SK-N-SH (cell line): ENCODE measurements around the gene OCIAD1.

Source experiments
- EP300 ChIP-seq, 2 experiments: IDR thresholded peaks; 2 replicates each; pipeline versions ENCODE4 v1.4.0 to v1.6.1; 2012; ENCODE audit warnings: borderline replicate concordance in 1 of 2, low read depth in 1 of 2, low read length in 1 of 2
- RFX5 ChIP-seq: IDR thresholded peaks from 2 replicates; pipeline ENCODE4 v1.6.1; 2012; ENCODE audit warnings: mild to moderate bottlenecking, improper control_type of control experiment, low read length
- TF ChIP-seq, protein P1 (sequence below): fragments of 150-350 bp; IDR thresholded peaks from 2 replicates; pipeline ENCODE4 v1.6.1; 2016; ENCODE audit warnings: mild to moderate bottlenecking, low read depth, low read length
- TF ChIP-seq, protein P2 (sequence below): fragments of 200-600 bp; sonication (generic); IDR thresholded peaks from 2 replicates; pipeline ENCODE4 v1.6.1; 2017; ENCODE audit warnings: antibody characterized with exemption, mild to moderate bottlenecking, moderate library complexity

DNA sequence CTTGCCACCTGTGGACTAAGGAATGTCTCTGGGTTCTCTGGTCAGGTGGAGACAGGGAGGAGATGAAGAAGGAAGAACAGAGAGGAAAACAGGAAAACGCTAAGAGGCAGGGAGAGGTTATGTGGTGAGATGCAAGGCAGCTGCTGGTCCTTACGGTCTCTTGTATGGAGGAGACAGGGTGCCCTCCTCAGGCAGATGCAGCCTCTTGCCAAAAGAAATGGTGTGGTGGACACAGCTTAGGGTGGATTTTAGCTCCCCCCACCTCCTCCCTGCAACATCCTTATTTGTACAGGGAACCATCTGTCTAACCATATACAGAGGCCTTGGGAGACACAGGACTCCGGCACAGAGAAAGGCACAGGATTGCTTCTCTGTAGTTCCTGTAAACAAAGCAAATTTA is 66.0 kb downstream of the OCIAD1 start:
- no peak for TF ChIP-seq EP300 (IDR thresholded peaks at IDR 0.05; ENCODE audit: borderline replicate concordance in 1 of 2, low read depth in 1 of 2, low read length in 1 of 2)
- TF ChIP-seq, protein P1, sequence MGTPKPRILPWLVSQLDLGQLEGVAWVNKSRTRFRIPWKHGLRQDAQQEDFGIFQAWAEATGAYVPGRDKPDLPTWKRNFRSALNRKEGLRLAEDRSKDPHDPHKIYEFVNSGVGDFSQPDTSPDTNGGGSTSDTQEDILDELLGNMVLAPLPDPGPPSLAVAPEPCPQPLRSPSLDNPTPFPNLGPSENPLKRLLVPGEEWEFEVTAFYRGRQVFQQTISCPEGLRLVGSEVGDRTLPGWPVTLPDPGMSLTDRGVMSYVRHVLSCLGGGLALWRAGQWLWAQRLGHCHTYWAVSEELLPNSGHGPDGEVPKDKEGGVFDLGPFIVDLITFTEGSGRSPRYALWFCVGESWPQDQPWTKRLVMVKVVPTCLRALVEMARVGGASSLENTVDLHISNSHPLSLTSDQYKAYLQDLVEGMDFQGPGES = no peak
- no peak for TF ChIP-seq RFX5
- TF ChIP-seq, protein P2, sequence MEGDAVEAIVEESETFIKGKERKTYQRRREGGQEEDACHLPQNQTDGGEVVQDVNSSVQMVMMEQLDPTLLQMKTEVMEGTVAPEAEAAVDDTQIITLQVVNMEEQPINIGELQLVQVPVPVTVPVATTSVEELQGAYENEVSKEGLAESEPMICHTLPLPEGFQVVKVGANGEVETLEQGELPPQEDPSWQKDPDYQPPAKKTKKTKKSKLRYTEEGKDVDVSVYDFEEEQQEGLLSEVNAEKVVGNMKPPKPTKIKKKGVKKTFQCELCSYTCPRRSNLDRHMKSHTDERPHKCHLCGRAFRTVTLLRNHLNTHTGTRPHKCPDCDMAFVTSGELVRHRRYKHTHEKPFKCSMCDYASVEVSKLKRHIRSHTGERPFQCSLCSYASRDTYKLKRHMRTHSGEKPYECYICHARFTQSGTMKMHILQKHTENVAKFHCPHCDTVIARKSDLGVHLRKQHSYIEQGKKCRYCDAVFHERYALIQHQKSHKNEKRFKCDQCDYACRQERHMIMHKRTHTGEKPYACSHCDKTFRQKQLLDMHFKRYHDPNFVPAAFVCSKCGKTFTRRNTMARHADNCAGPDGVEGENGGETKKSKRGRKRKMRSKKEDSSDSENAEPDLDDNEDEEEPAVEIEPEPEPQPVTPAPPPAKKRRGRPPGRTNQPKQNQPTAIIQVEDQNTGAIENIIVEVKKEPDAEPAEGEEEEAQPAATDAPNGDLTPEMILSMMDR = no peak
